ENCODE data around the gene SNED1. TPM values are rescaled to one million over a fixed set of nuclear protein-coding genes. Genes with fewer than 3 reads are reported as not detected.

SNED1 gene
- total and polyA plus RNA-seq, 9 of the 15 experiments (the other 6 are each of a cell fraction or from before 2014, with no cell fraction given), result 0.03 to 0.07 (median 0.05) TPM; not detected in 5

- ATAC-seq (no peak), DNase-seq (ENCODE audit: extremely low read depth in 1 of 4, low spot score in 3 of 4) (no peak), FAIRE-seq (no peak)
- Histone ChIP-seq H3K9ac (ENCODE audit: insufficient read depth in 1 of 2, low read depth in 2 of 2, low read length in 2 of 2) (no peak overlapping the region), H3K79me2 (ENCODE audit: control insufficient read depth, insufficient read depth, low read length) (no peaks in the 10 kb centered on the region), H4K20me1 (replicated peaks; ENCODE audit: control insufficient read depth, insufficient read depth, low read length) (no peaks in the 10 kb centered on the region), H3K9me1 (ENCODE audit: control insufficient read depth, insufficient read depth, low read length) (no peaks in the 10 kb centered on the region), H3K27ac (ENCODE audit: extremely low read depth, low read depth, low read length) (no peak overlapping the region), H3K9me3 (replicated peaks; ENCODE audit: control insufficient read depth, insufficient read depth, low read depth, low read length) (no peaks in the 10 kb centered on the region; the same call in 1 of the 2 replicates), H3K4me3 (no peak overlapping the region), H3K4me1 (replicated peaks in 1 of 2; ENCODE audit: control insufficient read depth in 2 of 2, insufficient read depth in 2 of 2, low read length in 2 of 2) (peaks cover 0 to 6% of the 10 kb centered on the region in 2 experiments; a peak in 2 of 5 replicates), H3K36me3 (ENCODE audit: control insufficient read depth, insufficient read depth, low read length) (no peaks in the 10 kb centered on the region), H2AFZ (ENCODE audit: low read depth, low read length) (no peak overlapping the region), H3K27me3 (ENCODE audit: control insufficient read depth in 2 of 2, insufficient read depth in 2 of 2, low read length in 2 of 2) (peaks cover 0 to 21% of the 10 kb centered on the region in 2 experiments; a peak in 2 of 5 replicates), H3K4me2 (ENCODE audit: insufficient read depth, low read length) (no peak overlapping the region)
- POLR2A ChIA-PET, result no interaction called here
- CTCF ChIA-PET (ENCODE audit: low intra/inter-chr PET ratio), result no interaction called here
- in situ Hi-C loops (cut with MboI) (no loop called here), intact Hi-C loops (cut with micrococcal nuclease) (no loop called here)
- TF ChIP-seq KAT8 (IDR thresholded peaks at IDR 0.05; ENCODE audit: low read depth), result no peak
- TF ChIP-seq MAX (CRISPR knock-in tag; IDR thresholded peaks at IDR 0.05), result no peak
- 3% methylated on average over 13 of the region's 15 CpGs for WGBS (ENCODE audit: insufficient coverage, low coverage, missing lambda C conversion rate)
- no TSS peak for BruUV-seq (replicated peaks)
These were observed 31.9 kb downstream of the SNED1 start for GRCh38 chr2:241030333-241030680.

GRCh38 chr2:241030883-241031282, 32.5 kb downstream of the SNED1 start:
- Histone ChIP-seq H3K4me2 (ENCODE audit: insufficient read depth, low read length) (no peak overlapping the region), H4K20me1 (replicated peaks; ENCODE audit: control insufficient read depth, insufficient read depth, low read length) (no peaks in the 10 kb centered on the region), H3K27ac (ENCODE audit: extremely low read depth, low read depth, low read length) (no peak overlapping the region), H3K79me2 (ENCODE audit: control insufficient read depth, insufficient read depth, low read length) (no peaks in the 10 kb centered on the region), H3K9me1 (ENCODE audit: control insufficient read depth, insufficient read depth, low read length) (no peaks in the 10 kb centered on the region), H3K36me3 (ENCODE audit: control insufficient read depth, insufficient read depth, low read length) (no peaks in the 10 kb centered on the region), H3K4me3 (no peak overlapping the region), H3K27me3 (ENCODE audit: control insufficient read depth in 2 of 2, insufficient read depth in 2 of 2, low read length in 2 of 2) (peaks cover 0 to 21% of the 10 kb centered on the region in 2 experiments; a peak in 2 of 5 replicates), H3K9ac (ENCODE audit: insufficient read depth in 1 of 2, low read depth in 2 of 2, low read length in 2 of 2) (no peak overlapping the region), H3K9me3 (replicated peaks; ENCODE audit: control insufficient read depth, insufficient read depth, low read depth, low read length) (no peaks in the 10 kb centered on the region), H3K4me1 (replicated peaks in 1 of 2; ENCODE audit: control insufficient read depth in 2 of 2, insufficient read depth in 2 of 2, low read length in 2 of 2) (peaks cover 0 to 8% of the 10 kb centered on the region in 2 experiments; a peak in 2 of 5 replicates), H2AFZ (ENCODE audit: low read depth, low read length) (no peak overlapping the region)
- WGBS (ENCODE audit: insufficient coverage, low coverage, missing lambda C conversion rate), result 22% methylated on average over 6 of the region's 7 CpGs
- ChIA-PET POLR2A (no interaction called here), CTCF (ENCODE audit: low intra/inter-chr PET ratio) (no interaction called here)
- intact Hi-C loops (cut with micrococcal nuclease), result no loop called here
- DNase-seq (ENCODE audit: extremely low read depth in 1 of 4, low spot score in 3 of 4), result no peak
- no peak for FAIRE-seq
- in situ Hi-C loops (cut with MboI), result no loop called here
- no peak for ATAC-seq
- BruUV-seq (replicated peaks), result no TSS peak
- TF ChIP-seq SRSF3 (IDR thresholded peaks at IDR 0.05; ENCODE audit: insufficient read depth, low read length), result no peak
- TF ChIP-seq ZNF407 (IDR thresholded peaks at IDR 0.05; ENCODE audit: low read depth), result no peak
- TF ChIP-seq RAD21 (CRISPR knock-in tag; conservative IDR thresholded peaks at IDR 0.05 in 1 of 2, IDR thresholded peaks at IDR 0.05 in 1 of 2), result no peak
- no peak for TF ChIP-seq ZNF3 (CRISPR knock-in tag; IDR thresholded peaks at IDR 0.05)
- TF ChIP-seq ZNF12 (CRISPR knock-in tag; IDR thresholded peaks at IDR 0.05), result no peak
- no peak for TF ChIP-seq CHCHD3 (CRISPR knock-in tag; IDR thresholded peaks at IDR 0.05)
